ENCODE results near the gene TBC1D22A. TPM values are rescaled to one million over a fixed set of nuclear protein-coding genes. Genes with fewer than 3 reads are reported as not detected.

Gene TBC1D22A
- total RNA-seq, 1 donor from 2014 or later, result 18.9 TPM

- Mint-ChIP-seq H3K4me3 (ENCODE audit: unreplicated experiment) (no peak overlapping the region), H3K36me3 (ENCODE audit: low read depth) (peaks cover 8% of the 10 kb centered on the region), H3K27me3 (ENCODE audit: low read depth) (no peaks in the 10 kb centered on the region), H3K4me1 (ENCODE audit: low read depth) (peaks cover 31% of the 10 kb centered on the region), H3K9me3 (ENCODE audit: low read depth) (peaks cover 2% of the 10 kb centered on the region), H3K27ac (ENCODE audit: unreplicated experiment) (no peak overlapping the region)
- TF ChIP-seq CTCF (IDR thresholded peaks at IDR 0.05), result no peak
- no peak for DNase-seq (ENCODE audit: low spot score)
These were observed 48.7 kb downstream of the TBC1D22A start for GRCh38 chr22:46810856-46811786.

DNA sequence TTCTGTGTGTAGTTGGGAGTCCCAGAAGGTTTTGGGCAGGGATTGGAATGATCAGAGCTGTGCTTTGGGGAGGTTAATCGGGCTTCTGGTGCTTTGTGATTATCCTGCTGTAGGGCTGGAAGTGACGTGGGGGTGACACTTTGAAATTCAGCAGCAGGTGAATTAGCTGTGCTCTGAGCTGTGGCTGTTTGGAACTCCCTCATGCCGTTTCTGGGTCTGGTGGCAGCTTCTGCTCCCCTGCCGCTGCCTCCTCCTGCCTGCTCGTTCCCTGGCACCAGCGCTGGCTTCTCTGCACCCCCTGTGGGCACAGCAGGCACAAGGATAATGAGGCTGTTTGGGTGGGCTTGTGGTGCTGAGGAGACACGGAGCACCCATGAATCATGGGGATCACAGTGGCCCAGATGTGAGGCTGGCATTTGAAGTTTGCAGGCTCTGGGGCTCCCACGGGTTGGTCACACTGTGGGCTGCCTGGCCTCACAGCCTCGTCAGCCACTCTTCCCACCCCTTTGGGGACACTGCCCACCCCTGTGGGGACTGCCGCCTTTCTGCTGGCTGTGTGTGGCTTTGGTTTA is 49.7 kb downstream of the TBC1D22A start:
- TF ChIP-seq CTCF (IDR thresholded peaks at IDR 0.05), result no peak
- no peak overlapping the region for H3K4me3 Mint-ChIP-seq (ENCODE audit: unreplicated experiment)
- peaks cover 4% of the 10 kb centered on the region for H3K9me3 Mint-ChIP-seq (ENCODE audit: low read depth)
- H3K4me1 Mint-ChIP-seq (ENCODE audit: low read depth), result peaks cover 38% of the 10 kb centered on the region
- peak; percentile 59 for DNase-seq (ENCODE audit: low spot score)
- no peak overlapping the region for H3K27ac Mint-ChIP-seq (ENCODE audit: unreplicated experiment)
- no peaks in the 10 kb centered on the region for H3K27me3 Mint-ChIP-seq (ENCODE audit: low read depth)
- peaks cover 4% of the 10 kb centered on the region for H3K36me3 Mint-ChIP-seq (ENCODE audit: low read depth)

DNA sequence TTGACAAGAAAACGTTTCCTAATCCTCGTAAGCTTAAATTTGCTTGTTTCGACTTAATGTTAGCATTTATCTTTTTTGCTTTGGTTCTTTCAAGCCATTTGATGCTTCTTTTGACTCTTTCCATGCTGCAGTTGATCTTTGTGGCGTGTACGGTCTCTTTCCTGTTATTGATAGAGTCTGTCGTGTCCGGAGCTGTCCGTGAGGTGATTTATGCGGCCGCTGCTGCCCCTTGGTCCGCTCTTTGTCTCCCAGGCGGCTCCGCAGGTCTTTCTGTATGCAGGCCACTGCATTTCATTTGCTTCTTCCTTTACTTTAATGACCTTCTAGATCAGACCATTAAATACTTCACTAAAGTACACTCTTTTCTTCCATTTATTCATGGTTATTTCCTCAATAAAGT is 50.3 kb downstream of the TBC1D22A start:
- DNase-seq (ENCODE audit: low spot score), result no peak
- H3K27ac Mint-ChIP-seq (ENCODE audit: unreplicated experiment), result peak overlapping the region; percentile 80

DNA sequence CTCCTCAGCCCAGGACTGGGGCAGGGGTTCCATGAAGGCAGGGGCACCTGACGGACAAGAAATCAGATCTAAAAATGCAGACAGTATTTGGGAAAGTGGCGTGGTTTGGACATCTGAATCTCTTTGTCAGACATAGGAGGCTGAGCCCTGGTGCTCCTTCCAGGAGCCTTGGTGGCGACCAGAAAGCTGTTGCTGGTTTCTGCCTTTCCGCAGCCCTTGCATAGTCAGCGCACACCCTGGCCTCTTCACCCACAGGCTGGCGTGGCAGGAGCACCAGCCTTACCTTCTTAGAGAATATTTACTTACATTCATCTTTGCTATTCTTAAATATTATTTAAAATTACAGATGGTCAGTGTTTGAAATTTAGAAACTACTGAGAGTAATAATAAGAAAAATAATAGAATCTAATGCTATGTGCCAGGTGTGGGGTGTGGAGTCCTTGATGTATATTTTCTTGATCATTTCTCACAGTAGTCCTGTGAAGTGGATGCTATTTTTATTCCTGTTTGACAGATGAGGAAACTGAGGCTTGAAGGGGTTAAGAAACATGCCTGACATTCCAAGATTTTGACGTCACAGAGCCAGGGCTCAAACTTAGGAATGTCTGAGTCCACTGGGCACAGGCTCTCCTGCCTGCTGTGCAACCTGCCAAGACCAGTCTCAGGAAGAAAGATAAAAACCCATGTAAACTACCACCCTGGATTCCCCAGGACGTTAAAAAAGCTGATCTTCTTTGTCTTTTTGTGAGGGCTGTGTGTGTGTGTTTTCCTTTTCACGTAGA is 51.6 kb downstream of the TBC1D22A start:
- peaks cover 3% of the 10 kb centered on the region for H3K9me3 Mint-ChIP-seq (ENCODE audit: low read depth)
- DNase-seq (ENCODE audit: low spot score), result no peak
- peaks cover 41% of the 10 kb centered on the region for H3K4me1 Mint-ChIP-seq (ENCODE audit: low read depth)
- H3K4me3 Mint-ChIP-seq (ENCODE audit: unreplicated experiment), result no peak overlapping the region
- peaks cover under 1% of the 10 kb centered on the region for H3K36me3 Mint-ChIP-seq (ENCODE audit: low read depth)
- no peak for TF ChIP-seq CTCF (IDR thresholded peaks at IDR 0.05)
- no peaks in the 10 kb centered on the region for H3K27me3 Mint-ChIP-seq (ENCODE audit: low read depth)
- peak overlapping the region; percentile 80 for H3K27ac Mint-ChIP-seq (ENCODE audit: unreplicated experiment)

More for the DNA sequence above, 50.3 kb downstream of the TBC1D22A start:
- peaks cover 2% of the 10 kb centered on the region for H3K36me3 Mint-ChIP-seq (ENCODE audit: low read depth)
- peaks cover 4% of the 10 kb centered on the region for H3K9me3 Mint-ChIP-seq (ENCODE audit: low read depth)
- TF ChIP-seq CTCF (IDR thresholded peaks at IDR 0.05), result no peak
- H3K4me3 Mint-ChIP-seq (ENCODE audit: unreplicated experiment), result no peak overlapping the region
- no peaks in the 10 kb centered on the region for H3K27me3 Mint-ChIP-seq (ENCODE audit: low read depth)
- peaks cover 41% of the 10 kb centered on the region for H3K4me1 Mint-ChIP-seq (ENCODE audit: low read depth)

- Mint-ChIP-seq H3K4me1 (ENCODE audit: low read depth) (peaks cover 41% of the 10 kb centered on the region), H3K27ac (ENCODE audit: unreplicated experiment) (peak overlapping the region; percentile 67), H3K27me3 (ENCODE audit: low read depth) (no peaks in the 10 kb centered on the region), H3K36me3 (ENCODE audit: low read depth) (no peaks in the 10 kb centered on the region), H3K9me3 (ENCODE audit: low read depth) (peaks cover 3% of the 10 kb centered on the region), H3K4me3 (ENCODE audit: unreplicated experiment) (no peak overlapping the region)
- DNase-seq (ENCODE audit: low spot score), result peak; percentile 49
- TF ChIP-seq CTCF (IDR thresholded peaks at IDR 0.05), result no peak
These were observed 52.7 kb downstream of the TBC1D22A start for GRCh38 chr22:46815132-46815531.
